Endothelial cell of umbilical vein (primary cell): ENCODE results near the gene FHIT. TPM values are rescaled to one million over a fixed set of nuclear protein-coding genes. Genes with fewer than 3 reads are reported as not detected.

Source experiments
- BruUV-seq: library from RNA; stranded (reverse); fragments of 400-500 nt; replicated peaks from 2 replicates; lab custom pipeline; 2021; lab: Mats Ljungman, UMichigan
- CTCF ChIA-PET: fragments of 300-600, 350-600 bp; sonication (Branson Sonifier 250); formaldehyde crosslinking; loops from one replicate; lab custom pipeline; 2021; ENCODE audit warnings: antibody characterized with exemption, inconsistent platforms; lab: Charles Lee
- POLR2A ChIA-PET: fragments of 300-600, 350-600 bp; sonication (Branson Sonifier 250); formaldehyde crosslinking; loops from one replicate; lab custom pipeline; 2021; ENCODE audit warnings: antibody characterized with exemption, inconsistent platforms; lab: Charles Lee
- DNase-seq: peaks from one replicate; pipeline ENCODE4 v3.0.0-alpha.2; 2011; ENCODE audit warnings: low read depth, low spot score
- FAIRE-seq: peaks from 2 replicates; lab custom pipeline; 2011; peaks lifted over from hg19 to GRCh38; lab: Jason Lieb, UNC
- H2AFZ ChIP-seq: 2 replicates; pipeline ENCODE4 v1.6.0; 2012; ENCODE audit warnings: low read depth, low read length, control low read depth, inconsistent platforms
- H3K27ac ChIP-seq: 2 replicates; pipeline ENCODE4 v1.5.1; 2011; ENCODE audit warnings: low read depth, mild to moderate bottlenecking, control low read depth, low read length, moderate library complexity; ENCODE audit not compliant: insufficient read depth
- H3K27me3 ChIP-seq, 2 experiments: 2 replicates each; pipeline versions ENCODE4 v1.6.0 to v1.6.1; 2011; ENCODE audit warnings: low read length in 2 of 2, mixed read lengths in 1 of 2; ENCODE audit not compliant: control insufficient read depth in 2 of 2, insufficient read depth in 2 of 2
- H3K36me3 ChIP-seq, 2 experiments: 2 replicates in 1 of 2; 3 replicates in 1 of 2; pipeline ENCODE4 v1.5.1; 2011; ENCODE audit warnings: low read length in 2 of 2, mild to moderate bottlenecking in 1 of 2, moderate library complexity in 1 of 2; ENCODE audit not compliant: control insufficient read depth in 2 of 2, insufficient read depth in 2 of 2; ENCODE audit errors: extremely low read depth in 1 of 2
- H3K4me1 ChIP-seq: 3 replicates; pipeline ENCODE4 v1.5.1; 2011; ENCODE audit warnings: mild to moderate bottlenecking, low read length; ENCODE audit not compliant: control insufficient read depth, insufficient read depth; ENCODE audit errors: extremely low read depth
- H3K4me2 ChIP-seq: 2 replicates; pipeline ENCODE4 v1.6.1; 2011; ENCODE audit warnings: low read length, control low read depth, mixed read lengths; ENCODE audit not compliant: insufficient read depth
- H3K4me3 ChIP-seq, 3 experiments: fragments of 200-600 bp in 1 of 3; sonication (generic), shearing (Covaris generic) in 1 of 3; replicated peaks in 1 of 3; 2 replicates each; pipeline ENCODE4 v1.5.1; 2011 to 2016; ENCODE audit warnings: control low read depth in 3 of 3, low read length in 3 of 3, mild to moderate bottlenecking in 2 of 3, inconsistent platforms in 1 of 3, low read depth in 1 of 3, moderate library complexity in 1 of 3; ENCODE audit not compliant: insufficient read depth in 1 of 3
- H3K79me2 ChIP-seq: 2 replicates; pipeline ENCODE4 v1.6.0; 2012; ENCODE audit warnings: low read length, inconsistent platforms; ENCODE audit not compliant: control insufficient read depth, insufficient read depth
- H3K9ac ChIP-seq: replicated peaks from 2 replicates; pipeline ENCODE3; 2011; ENCODE audit warnings: low read length, control low read depth; ENCODE audit not compliant: insufficient read depth; ENCODE audit errors: extremely low read depth
- H3K9me1 ChIP-seq: replicated peaks from 3 replicates; pipeline ENCODE4 v1.6.0; 2011; ENCODE audit warnings: mild to moderate bottlenecking, low read length; ENCODE audit not compliant: control insufficient read depth, insufficient read depth; ENCODE audit errors: extremely low read depth
- H3K9me3 ChIP-seq: replicated peaks from 2 replicates; pipeline ENCODE4 v1.5.1; 2012; ENCODE audit warnings: low read length, inconsistent platforms; ENCODE audit not compliant: control insufficient read depth, insufficient read depth
- H4K20me1 ChIP-seq: replicated peaks from 2 replicates; pipeline ENCODE3; 2011; ENCODE audit warnings: mild to moderate bottlenecking, low read length; ENCODE audit not compliant: control insufficient read depth, insufficient read depth; ENCODE audit errors: extremely low read depth
- CTCF ChIP-seq, 2 donors: IDR thresholded peaks; 1 replicate in 1 of 2; 2 replicates in 1 of 2; pipeline ENCODE4 v1.5.1; 2011; ENCODE audit warnings: low read length in 2 of 2, mild to moderate bottlenecking in 2 of 2, moderate library complexity in 2 of 2, control low read depth in 1 of 2, inconsistent platforms in 1 of 2, low read depth in 1 of 2; ENCODE audit not compliant: insufficient read depth in 1 of 2; ENCODE audit errors: extremely low read depth in 1 of 2
- EZH2 ChIP-seq: IDR thresholded peaks from 2 replicates; pipeline ENCODE4 v1.6.1; 2012; ENCODE audit warnings: borderline replicate concordance, low read depth, mild to moderate bottlenecking, moderate library complexity, low read length, inconsistent platforms; ENCODE audit not compliant: severe bottlenecking
- FOS ChIP-seq: IDR thresholded peaks from 2 replicates; pipeline ENCODE4 v1.6.1; 2011; ENCODE audit warnings: mild to moderate bottlenecking, low read length, moderate library complexity, borderline replicate concordance; ENCODE audit not compliant: insufficient read depth
- GATA2 ChIP-seq: IDR thresholded peaks from 2 replicates; pipeline ENCODE4 v1.7.0; 2011; ENCODE audit warnings: low read depth, mild to moderate bottlenecking, moderate library complexity, mixed read lengths, low read length; ENCODE audit not compliant: insufficient read length, insufficient read depth
- JUN ChIP-seq: IDR thresholded peaks from 2 replicates; pipeline ENCODE4 v1.6.1; 2011; ENCODE audit warnings: borderline replicate concordance, low read depth; ENCODE audit not compliant: insufficient read length, insufficient read depth
- MYC ChIP-seq: IDR thresholded peaks from one replicate; pipeline ENCODE4 v1.6.1; 2011; ENCODE audit warnings: mild to moderate bottlenecking, low read depth, low read length
- POLR2A ChIP-seq: IDR thresholded peaks from 2 replicates; pipeline ENCODE4 v1.6.1; 2012; ENCODE audit warnings: low read depth, mild to moderate bottlenecking, control low read depth, low read length
- POLR2AphosphoS5 ChIP-seq: IDR thresholded peaks from 2 replicates; pipeline ENCODE4 v1.6.1; 2012; ENCODE audit warnings: low read depth, mild to moderate bottlenecking, control low read depth, low read length, moderate library complexity; ENCODE audit not compliant: insufficient read depth
- dilution Hi-C: fragments of 300-500 bp; cut with MboI; formaldehyde crosslinking; loops from one replicate; pipeline ENCODE4 v1.15.0; 2019; ENCODE audit warnings: low sequenced_read_pairs; ENCODE audit not compliant: extremely low pct_ligation_motif_present
- intact Hi-C: fragments of 100-400 bp; cut with micrococcal nuclease; formaldehyde crosslinking; loops from one replicate; pipeline ENCODE4 v1.10.0; 2022
- polyA plus RNA-seq, 4 experiments: library from polyadenylated mRNA; depleted of rRNA in 3 of 4; stranded (reverse) in 3 of 4; unstranded in 1 of 4; fragments of >200 nt; gene quantifications; 2 replicates each; pipeline versions ENCODE4 v1.2.1 to v1.2.3, GENCODE V29; 2011 to 2012; ENCODE audit warnings: missing spikeins in 1 of 4
- total RNA-seq: library from RNA; stranded (reverse); gene quantifications from 2 replicates; pipeline ENCODE4 v1.2.3, GENCODE V29; 2021
- TF ChIP-seq, protein P1 (sequence below): IDR thresholded peaks from 2 replicates; pipeline ENCODE4 v1.6.1; 2011; ENCODE audit not compliant: insufficient read depth, insufficient read length

Gene FHIT
- total and polyA plus RNA-seq, 2 donors (not counting 3 experiments of a cell fraction or from before 2014, with no cell fraction given) = 0.47 to 2.2 TPM

DNA sequence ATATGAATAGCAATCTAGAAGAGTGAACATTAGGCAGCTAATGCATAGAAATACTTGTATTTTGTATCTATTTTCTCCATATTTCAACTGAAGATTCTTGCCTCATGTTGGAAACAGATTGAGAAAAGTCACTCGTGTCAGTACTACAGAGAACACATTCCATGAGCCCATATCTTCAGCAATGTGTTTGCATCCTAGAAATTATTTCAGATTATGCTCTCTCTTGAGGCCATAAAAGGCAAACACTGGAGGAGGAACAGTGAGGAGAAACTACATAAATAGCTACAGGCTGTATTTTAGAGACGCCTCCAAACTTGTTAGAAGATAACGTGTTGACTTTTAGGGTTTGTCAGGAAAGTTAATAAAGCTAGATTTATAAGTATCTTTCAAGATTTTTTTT lies 906.9 kb downstream of the FHIT start:
- BruUV-seq = no TSS peak
- no peak for DNase-seq
- H3K4me2 ChIP-seq = no peak overlapping the region
- FAIRE-seq = no peak
- ChIA-PET CTCF (no interaction called here), POLR2A (no interaction called here)
- intact Hi-C loops (no loop called here), dilution Hi-C loops (no loop called here)
- no peaks in the 10 kb centered on the region for H3K9me1 ChIP-seq
- no peaks in the 10 kb centered on the region for H4K20me1 ChIP-seq
- no peaks in the 10 kb centered on the region for H3K27me3 ChIP-seq
- H3K9me3 ChIP-seq = no peaks in the 10 kb centered on the region
- H2AFZ ChIP-seq = no peak overlapping the region
- H3K27ac ChIP-seq = no peak overlapping the region
- TF ChIP-seq FOS (no peak), CTCF (IDR thresholded peaks at IDR 0.05; ENCODE audit: extremely low read depth in 1 of 2, insufficient read depth in 1 of 2, low read depth in 1 of 2, low read length in 2 of 2) (no peak), EZH2 (no peak), POLR2AphosphoS5 (no peak), GATA2 (no peak), POLR2A (no peak), MYC (no peak), JUN (no peak)
- TF ChIP-seq, protein P1, sequence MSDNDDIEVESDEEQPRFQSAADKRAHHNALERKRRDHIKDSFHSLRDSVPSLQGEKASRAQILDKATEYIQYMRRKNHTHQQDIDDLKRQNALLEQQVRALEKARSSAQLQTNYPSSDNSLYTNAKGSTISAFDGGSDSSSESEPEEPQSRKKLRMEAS = no peak
- H3K4me3 ChIP-seq = no peak overlapping the region
- no peaks in the 10 kb centered on the region for H3K36me3 ChIP-seq
- no peaks in the 10 kb centered on the region for H3K4me1 ChIP-seq
- no peak overlapping the region for H3K9ac ChIP-seq
- no peaks in the 10 kb centered on the region for H3K79me2 ChIP-seq
